ENCODE results near the gene GABRG3.
A peak's percentile ranks its signal among the peaks of the same experiment; 100 is the strongest.

Gene GABRG3

DNA sequence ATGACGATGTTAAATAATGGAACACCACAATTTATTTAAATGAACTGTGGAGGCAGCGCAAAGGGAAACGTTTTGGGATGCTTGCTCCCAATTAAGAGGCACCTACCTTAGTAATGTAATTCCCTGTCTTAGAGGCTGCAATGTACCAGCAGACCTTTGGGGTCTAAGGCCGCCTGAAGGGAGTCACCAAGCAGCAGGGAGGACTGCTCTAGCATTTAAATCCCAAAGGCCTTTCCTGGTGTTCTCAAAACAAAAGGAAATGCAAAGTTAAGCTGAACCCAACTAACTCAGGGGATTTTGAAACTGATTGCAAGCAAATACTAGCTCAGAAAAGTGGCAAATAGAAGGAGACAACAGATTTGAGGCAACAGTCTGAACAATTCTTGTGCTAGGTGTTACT, 510.8 kb downstream of the GABRG3 start:
- no peak for DNase-seq

DNA sequence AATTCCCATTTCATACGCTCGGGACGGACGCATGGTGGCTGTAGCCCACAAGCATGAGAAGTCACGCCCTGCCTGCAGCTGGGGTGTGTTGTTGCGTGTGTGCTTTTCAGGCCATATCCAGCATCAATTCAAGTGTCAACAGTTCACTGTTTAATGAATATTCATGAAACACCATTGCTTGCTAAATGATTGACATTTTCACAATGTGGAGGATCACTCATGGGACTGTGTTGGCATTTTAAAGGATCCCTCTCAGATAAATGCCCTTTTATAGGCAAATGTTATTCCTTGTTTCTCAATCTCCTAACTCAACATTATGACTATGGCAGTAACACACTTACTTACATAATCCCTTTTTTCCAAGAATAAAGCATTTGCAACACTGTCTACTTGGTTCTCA, 511.3 kb downstream of the GABRG3 start:
- DNase-seq = no peak

DNA sequence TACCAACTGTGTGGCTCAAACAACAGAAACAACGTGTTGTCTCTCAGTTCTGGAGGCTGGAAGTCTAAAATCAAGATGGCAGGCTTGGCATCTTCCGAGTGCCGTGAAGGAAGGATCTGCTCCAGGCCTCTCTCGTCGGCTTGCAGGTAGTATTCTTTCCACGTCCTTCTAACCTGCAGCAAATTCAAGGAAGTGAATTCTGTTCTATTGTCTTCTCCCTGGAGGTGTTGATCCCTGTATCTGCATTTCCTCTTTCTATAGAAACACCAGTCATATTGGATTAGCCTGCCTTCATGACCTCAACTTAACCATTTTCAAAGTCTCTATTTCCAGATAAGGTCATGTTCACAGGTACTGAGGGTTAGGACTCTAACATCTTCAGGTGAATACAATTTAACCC, 512.1 kb downstream of the GABRG3 start:
- no peak for DNase-seq

DNA sequence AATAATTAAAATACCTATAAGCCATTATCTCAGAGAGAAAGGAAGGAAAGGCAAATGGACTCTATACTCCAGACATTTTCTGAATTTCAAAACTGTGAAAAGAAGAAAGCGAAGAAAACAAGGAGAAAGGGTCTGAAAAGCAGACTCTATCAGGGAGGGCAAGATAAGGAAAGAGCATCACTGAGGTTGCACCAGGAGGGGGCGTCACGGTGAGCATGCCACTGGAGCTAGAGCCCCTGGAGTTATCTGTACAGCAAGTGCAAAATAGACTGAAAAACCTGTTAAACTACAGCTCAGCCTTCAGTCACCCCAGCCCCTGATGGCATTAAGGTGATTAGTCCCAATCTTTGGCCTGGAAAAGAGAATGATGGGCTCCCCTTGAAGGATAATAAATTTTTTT, 514.3 kb downstream of the GABRG3 start:
- no peak for DNase-seq

DNA sequence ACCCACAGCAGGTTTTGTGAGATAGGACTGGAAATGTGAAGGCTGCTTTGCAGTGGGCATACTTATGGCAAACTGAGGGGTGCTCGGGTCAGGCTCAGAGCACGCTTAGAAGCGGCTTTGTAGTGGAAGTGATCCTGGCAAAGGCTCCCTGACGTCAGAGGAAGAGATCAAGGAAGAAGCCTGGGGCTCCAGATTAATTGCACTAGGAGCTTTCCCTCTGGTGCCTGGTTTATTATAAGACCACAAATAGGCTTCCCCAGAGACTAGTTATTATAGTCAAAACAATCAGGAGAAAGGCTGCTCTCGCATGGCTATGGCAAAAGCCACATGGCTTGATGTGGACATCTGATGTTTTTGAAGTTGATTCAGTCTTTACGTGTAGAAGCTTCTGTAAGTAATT, 515.1 kb downstream of the GABRG3 start:
- peak; percentile 34 for DNase-seq

DNA sequence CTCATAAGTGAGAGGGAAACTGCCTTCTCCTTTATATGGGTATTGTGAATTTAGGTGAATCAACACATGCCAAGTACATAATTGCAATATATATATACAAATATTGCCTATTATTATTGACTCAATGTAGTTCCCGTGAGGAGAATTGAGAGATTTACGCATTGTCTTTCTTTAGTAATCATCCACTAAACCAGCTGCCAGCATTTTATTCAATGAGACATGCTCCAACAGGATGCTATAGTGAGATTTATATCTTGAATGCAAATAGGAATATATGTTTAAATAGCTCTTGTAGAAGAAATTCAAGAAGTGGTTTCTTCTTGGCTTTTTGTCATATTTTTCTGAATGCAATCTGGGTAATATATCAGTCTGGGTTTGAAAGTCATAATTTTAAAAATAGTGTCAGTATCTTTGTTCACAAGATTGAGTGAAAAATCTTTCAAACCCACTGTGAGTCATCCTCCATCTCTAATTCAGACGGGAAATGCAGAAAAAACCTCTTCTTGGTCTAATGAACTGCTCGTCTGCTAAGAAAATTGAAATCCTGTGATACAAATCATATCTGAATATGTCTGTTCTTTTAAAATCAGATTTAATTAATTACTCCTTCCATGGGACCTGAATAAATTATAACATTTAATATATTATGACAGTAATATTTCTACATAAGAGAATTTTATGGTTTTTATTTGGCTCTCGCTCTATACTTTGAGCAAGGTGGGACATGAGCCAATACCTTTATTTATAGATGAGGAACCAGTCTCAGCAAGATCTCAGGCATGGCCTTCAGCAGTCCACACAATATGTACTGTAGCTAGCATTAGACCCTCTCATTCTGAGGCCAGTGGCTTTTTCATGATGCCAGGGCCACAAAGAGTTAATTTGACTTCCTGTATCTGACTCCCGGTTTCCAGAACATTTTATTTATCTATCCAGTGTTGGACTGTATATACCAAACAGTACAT, 516.0 kb downstream of the GABRG3 start:
- DNase-seq = no peak

DNA sequence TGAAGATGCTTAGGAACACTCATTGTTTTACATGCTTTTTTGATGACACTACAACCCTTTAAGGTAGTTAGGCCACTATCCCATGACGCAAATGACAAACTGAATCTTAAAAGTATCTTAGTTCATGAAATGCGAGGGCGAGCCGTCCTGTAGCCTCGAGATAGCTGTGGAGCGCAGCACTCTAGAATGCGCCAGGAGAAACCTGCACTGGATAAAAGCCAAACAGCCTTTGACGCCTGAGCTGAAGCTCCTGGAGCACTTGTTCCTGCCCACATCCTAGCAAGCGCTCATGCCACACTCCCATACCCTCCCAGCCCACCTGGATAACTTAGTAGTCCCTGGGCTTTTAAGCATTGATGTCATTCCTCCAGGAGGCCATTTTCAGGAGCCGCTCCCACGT, 516.9 kb downstream of the GABRG3 start:
- DNase-seq = no peak

DNA sequence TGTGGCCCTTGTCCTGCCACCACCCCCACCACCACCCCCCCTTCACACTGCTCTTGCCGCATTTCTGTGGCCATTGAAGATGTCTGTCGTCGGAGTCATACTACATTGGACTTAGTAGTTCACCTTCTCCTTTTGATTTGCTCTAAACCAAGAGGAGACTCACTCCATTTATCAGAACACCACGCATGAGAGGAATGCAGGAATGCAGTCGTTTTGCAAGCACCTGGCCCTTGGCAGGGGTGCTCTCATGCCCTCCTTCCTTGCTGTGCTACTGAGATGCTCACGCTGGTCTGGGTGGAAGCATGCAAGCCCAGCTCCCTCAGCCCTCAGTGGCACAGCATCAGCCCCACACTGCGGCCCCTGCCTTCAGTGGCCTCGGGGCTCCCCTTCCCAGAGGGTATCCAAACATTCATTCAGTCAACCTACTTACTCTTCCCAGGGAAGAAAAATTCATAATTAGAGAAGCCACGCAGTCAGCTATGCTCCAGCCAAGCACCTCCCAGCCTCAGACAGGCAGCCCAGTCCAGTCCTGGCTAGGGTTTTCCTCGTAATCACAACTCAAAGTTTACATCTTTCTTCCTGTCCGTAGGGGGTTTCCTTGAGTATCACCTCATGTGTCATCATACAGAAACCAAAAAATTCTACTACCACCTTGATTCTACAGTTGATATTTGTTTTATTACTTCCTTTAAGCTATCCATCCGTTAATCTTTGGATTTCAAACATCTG, 520.0 kb downstream of the GABRG3 start:
- DNase-seq = no peak

DNA sequence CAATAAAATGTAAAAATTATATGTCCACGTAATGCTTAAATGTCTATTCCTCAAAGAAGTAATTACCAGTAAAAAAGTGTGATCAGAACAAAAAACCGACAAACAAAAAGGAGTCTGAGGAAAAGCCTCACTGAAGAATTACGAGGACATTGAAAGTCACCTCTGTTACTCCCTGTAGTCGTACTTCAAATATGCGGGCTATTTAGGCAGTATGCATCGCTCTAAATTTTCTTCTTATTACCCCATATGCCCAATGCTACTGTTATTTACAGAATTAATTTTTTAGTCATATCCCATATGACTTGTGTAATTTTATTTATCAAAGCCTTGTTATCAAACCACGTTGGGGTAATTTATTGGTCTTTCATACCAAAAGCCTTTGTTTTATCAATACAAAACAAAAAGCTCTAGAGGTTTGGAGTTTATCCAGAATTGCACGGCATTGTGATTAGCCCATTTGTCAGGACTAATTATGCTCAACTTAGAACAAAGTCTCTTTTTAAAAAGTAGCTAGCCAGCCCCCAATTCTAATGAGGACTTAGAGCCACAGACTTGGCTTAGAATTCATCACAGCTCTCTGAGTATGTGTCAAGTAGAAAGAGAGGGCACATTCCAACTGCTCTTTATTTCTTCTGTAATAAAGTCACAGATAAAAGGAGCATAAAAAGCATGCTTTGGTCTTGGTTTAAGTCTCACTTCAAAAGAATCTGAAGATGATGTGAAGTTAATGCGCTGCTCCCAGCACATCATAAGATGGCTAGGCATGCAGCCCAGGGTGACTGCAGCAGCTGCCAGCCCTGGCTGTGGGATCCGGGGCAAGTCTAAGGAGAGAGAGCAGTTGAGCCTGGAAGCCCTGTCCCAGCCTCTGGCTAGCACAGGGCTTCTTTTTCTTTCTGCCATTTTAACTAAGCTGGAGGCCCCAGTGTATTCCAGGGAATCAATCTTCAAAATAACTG, 521.0 kb downstream of the GABRG3 start:
- no peak for DNase-seq

DNA sequence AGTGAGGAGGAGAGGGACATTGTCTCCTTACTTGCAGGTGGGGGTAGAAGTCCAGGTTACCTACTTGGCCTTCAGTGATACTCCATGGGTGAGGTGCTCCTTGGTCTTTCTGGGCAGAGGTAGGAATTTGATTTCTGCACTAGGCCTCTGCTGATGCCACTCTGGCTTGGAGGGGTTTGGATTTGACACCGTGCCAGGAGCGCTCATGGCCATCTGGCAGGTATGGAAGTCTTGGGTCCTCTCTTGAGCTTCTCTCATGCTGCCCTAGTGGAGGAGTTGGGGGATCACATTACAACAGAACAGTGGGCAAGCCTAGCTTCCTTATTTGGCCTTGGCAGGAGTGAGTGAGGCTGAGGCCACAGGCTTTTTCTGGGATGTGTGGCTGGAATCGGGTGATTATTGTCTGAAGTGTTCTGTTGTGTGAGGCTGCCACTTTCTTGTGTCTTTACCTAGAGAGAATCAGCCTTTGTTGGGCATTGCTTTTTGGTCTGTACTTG, 525.0 kb downstream of the GABRG3 start:
- DNase-seq = no peak

DNA sequence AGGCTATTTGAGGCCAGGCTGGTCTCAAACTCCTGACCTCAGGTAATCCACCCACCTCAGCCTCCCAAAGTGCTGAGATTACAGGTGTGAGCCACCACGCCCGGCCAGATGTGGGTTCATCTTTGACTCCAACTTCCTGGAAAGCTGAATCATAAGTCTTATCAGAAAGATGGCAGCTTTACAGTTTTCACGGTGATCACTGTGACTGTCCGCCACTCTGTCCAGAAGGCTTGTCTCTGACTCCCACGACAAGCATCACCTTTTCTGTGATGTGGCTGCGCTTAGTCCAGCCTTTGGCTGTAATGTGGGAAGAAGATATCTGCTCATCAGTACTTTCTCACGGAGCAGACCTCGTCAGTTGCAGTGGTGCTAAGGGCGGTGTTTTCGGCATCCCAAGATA, 527.7 kb downstream of the GABRG3 start:
- no peak for DNase-seq

DNA sequence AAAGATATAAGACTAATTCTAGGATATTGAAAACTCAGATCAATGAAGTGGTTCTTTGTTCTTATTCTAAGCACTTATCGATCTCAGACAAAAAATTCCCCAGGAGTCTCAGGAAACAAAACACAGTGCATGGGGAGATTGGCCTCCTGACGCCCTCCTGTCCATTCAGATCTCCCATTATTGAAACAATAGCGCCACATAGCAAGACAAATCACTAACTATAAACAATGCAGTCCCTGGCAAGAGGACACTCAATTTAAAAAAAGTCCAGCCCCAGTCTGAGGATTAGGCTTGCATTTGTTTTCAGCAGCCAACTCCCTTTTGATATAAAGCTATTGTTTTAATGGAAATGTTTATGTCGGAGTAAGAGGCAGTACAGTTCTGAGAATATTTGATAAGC, 528.2 kb downstream of the GABRG3 start:
- no peak for DNase-seq

DNA sequence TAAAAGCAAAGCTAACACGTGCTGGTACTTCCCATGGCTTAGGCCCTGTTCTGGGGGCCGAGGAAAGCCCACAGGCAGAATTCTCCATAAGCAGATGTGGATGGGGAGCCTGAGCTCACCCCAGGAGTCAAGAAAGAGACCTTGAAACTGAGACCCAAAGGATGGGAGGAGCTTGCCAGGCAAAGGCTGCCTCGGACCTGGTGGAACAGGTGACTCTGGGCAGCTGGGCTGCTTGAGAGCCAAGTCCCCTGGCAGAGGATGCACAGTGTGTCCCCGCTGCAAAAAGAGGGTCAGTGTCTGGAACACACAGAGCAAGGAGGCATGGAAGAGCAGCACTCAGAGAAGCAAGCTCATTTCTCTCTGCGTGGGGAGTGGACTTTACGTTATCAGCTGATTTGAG, 528.7 kb downstream of the GABRG3 start:
- no peak for DNase-seq

DNA sequence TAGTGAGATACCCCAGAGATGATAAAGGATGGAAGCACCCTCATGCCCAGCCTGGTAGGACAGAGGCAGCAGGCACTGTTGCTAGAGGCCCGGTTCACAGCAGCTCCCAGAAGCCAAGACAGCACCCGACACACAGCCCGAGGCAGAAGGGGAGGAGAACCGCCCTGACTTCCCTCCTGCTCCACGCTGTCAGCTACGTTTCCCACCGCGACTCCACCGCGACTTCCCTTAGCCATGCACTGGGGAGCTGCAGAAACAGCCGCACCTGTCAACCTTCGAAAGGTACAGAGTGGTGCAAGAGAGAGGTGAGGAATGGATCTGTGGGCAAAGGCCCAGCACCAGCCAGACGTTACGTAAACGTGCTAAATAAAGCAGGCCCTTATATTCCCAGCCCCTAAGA, 529.2 kb downstream of the GABRG3 start:
- DNase-seq = no peak

DNA sequence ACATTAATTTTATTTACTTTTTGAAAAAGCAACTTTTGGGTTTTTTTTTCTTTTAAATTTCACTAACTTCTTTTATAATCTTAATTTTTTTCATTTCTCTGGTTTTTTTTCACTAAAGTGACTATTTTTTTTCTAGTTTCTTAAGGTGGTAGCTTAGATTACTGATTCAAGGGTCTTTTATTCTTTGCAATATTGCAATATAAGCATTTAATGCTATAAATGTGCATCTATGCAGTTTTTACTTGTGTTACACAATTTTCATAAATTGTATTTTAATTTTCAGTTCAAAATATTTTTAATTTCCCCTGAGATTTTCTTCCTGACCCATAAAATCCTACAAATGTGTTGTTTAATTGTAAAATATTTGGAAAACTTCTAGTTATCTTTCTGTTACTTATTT, 535.8 kb downstream of the GABRG3 start:
- DNase-seq = no peak

DNA sequence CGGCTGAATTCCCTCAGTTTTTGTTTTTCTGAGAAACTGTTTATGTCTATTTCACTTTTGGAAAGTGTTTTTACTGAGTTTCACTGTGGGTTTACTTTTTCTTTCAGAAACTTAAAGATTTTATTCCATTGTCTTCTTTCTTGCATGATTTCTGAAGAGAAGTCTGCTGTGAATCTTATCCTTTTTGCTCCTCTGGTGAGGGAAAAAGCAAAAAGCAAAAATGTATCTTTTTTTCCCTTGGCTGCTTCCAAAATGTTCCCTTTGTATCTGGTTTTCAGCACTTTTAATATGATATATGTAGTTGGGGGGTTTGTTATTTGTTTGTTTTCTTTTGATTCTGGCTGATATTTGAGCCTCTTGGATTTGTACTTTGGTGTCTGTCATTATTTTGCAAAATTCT, 538.0 kb downstream of the GABRG3 start:
- no peak for DNase-seq

DNA sequence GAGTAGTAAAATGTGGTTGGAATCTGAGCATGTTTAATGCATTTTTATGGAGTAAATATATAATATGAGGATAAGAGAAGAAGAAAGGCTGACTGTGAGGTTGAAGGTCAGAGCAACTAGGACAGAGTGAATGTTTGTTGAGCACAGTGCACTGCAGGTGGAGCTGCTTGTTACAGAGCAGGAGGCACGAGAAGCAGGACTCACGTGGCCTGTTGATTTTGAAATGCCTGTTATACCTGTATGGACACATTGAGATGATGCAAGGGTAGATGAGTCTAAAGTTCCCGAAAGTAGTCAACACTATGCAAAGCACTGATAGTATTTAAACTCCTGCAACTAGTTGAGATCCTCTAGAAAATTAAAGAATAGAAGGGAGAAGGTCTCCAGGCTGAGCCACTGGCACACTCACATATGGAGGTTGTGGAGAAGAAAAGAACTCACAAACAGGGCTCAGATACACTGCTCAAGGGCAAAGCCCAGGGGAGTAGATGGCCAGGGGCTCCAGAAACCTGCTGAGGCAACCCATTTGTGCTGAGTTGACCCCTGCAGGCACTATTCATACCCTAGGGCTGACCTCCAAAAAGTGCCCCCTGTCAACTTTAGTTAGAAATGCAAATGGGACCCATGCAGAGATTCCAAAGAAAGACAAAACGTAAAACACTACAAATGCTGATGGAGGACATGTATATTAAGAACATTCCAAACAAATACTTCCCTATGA, 541.5 kb downstream of the GABRG3 start:
- DNase-seq = no peak

DNA sequence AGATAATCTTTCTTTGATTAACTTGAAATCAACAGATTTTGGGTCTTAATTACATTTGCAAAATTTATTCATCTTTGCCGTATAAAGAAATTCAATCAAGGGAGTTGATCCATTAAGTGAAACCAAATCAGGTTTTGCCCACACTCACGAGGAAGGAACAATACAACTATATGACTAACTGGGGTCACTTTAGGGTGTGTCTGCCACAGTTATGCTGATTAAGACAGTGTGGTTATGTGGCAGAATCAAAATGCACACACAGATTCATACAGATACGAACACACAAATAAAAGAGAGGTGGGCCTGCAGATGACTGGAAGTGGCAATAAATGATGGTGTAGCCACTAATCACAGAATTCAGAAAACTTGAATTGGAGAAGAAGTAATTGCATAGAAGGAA, 543.5 kb downstream of the GABRG3 start:
- DNase-seq = no peak

DNA sequence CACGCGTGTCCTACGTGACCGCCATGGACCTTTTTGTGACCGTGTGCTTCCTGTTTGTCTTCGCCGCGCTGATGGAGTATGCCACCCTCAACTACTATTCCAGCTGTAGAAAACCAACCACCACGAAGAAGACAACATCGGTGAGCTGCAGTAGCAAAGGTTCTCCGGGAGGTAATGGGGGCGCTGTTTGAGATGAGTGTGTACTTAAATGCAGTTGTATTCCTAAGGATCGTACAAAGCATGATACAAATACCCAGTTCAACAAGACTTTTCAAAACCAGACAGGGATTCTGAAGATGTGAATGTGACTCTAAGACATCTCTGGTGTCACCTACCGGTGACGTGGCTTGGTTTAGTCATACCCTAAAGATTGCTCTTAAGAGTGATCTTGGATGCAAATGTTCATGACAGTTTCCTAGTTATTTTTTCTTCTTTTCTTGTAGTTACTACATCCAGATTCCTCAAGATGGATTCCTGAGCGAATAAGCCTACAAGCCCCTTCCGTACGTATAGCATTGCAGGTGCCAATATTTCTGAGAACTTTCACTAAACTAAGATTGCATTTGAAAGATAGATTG, 556.6 kb downstream of the GABRG3 start:
- DNase-seq = no peak

DNA sequence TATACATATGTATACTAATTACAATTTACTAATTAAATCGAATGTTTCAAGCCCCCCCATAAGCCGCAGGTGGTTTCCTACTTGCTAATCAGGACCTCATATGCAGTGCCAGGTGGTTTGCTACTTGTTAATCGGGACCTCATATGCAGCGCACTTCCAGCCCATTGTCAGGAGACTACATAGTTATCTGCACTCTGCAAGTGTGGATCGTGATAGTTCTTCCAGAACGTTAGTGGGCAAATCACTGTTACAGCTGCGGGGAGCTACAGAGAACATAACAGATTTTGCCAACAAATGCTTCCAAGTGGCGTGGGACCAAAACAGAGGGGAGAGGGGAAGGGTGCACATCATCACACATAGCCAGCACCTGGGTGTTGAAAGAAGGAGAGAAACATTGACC, 558.4 kb downstream of the GABRG3 start:
- DNase-seq = no peak

DNA sequence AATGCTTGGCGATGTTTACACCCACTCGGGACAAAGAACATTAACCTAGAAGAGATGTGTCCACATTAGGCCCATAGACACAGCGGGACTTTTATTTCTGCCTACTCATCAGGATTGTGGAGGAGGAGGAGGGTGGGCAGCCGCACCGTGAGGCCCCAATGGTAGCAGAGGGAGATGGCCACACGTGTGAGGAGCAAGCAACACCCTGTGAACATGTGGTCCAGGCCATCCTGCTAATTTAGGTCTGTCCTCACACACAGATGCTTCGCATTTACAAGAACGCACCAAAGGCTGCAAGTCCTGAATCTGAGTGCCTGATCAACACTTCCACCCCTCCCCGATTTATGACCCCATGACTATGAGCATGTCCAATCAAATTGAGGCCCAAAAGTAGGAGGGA, 560.0 kb downstream of the GABRG3 start:
- DNase-seq = no peak

DNA sequence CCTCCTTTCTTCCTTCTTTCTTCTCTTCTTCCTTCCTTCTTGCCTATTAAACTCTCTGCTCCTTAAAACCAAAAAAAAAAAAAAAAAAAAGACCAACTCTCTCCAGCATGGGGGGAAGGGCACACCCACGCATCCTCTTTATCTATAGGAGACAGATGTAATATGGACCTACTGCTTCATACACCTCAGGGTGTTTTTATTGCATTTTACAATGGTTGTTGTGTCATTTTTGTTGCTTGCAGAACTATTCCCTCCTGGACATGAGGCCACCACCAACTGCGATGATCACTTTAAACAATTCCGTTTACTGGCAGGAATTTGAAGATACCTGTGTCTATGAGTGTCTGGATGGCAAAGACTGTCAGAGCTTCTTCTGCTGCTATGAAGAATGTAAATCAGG, 561.4 kb downstream of the GABRG3 start:
- no peak for DNase-seq
